ENCODE measurements around the gene GMEB1.

DNA sequence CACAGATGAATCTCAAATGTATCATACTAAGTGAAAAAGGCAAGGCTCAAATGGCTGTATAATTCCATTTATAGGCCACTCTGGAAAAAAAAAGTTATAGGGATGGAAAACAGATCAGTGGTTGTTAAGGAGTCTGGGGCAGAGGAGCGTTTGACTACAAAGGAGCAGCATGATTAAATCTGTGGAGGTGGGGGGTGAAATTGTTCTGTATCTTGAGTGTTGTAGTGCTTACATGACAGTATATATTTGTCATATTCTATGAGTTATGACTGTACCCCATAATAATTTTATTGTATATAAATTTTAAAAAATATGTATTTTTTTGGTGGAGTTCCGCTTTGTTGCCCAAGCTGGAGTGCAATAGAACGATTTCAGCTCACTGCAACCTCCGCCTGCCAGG is 36.0 kb upstream of the GMEB1 start:
- TF ChIP-seq, protein P1, sequence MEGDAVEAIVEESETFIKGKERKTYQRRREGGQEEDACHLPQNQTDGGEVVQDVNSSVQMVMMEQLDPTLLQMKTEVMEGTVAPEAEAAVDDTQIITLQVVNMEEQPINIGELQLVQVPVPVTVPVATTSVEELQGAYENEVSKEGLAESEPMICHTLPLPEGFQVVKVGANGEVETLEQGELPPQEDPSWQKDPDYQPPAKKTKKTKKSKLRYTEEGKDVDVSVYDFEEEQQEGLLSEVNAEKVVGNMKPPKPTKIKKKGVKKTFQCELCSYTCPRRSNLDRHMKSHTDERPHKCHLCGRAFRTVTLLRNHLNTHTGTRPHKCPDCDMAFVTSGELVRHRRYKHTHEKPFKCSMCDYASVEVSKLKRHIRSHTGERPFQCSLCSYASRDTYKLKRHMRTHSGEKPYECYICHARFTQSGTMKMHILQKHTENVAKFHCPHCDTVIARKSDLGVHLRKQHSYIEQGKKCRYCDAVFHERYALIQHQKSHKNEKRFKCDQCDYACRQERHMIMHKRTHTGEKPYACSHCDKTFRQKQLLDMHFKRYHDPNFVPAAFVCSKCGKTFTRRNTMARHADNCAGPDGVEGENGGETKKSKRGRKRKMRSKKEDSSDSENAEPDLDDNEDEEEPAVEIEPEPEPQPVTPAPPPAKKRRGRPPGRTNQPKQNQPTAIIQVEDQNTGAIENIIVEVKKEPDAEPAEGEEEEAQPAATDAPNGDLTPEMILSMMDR (optimal IDR thresholded peaks at IDR 0.05 in 1 of 3, IDR thresholded peaks at IDR 0.05 in 1 of 3, conservative IDR thresholded peaks at IDR 0.05 in 1 of 3; ENCODE audit: extremely low read depth in 1 of 3, insufficient read depth in 2 of 3, low read length in 3 of 3) = no peak
- TF ChIP-seq EZH2 (IDR thresholded peaks at IDR 0.05; ENCODE audit: low read length) = no peak
